ENCODE measurements around the gene DNAJC1. TPM values are rescaled to one million over a fixed set of nuclear protein-coding genes. Genes with fewer than 3 reads are reported as not detected.

Gene DNAJC1
- polyA plus RNA-seq, 1 donor (not counting 4 experiments of a cell fraction or from before 2014, with no cell fraction given) = 24.8 TPM

DNA sequence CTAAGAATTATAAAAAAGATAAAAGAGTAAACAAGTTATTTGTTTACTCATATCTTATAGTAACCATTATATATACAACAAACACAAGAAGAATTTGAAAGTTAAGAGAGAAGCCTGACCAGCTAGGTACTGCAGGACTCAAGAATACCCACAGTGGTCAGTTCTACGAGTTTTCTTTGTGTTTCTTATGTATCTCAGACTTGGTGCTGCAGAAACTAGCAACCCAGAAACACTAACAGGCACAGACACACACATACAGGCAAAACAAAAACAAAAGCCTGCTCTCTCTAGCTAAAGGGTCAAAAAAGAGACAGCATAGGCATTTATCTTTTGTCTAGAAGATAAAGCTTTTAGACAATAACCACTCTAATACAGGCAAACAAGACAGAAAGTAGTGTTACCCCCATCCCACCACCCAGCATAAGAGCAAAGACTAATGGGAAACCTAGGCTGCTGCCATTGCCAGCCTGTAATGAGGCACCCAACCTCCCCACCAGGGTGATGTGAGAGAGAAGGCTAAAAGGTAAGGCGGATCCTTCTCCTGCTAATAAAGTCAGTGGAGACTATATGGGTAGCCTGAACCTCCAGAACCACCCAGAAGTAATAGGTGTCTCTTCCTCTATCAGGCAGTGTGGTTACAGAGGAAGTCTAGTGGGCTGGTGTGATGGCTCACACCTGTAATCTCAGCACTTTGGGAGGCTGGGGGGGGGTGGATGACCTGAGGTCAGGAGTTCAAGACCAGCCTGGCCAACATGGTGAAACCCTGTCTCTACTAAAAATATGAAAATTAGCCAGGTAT is 113.9 kb downstream of the DNAJC1 start:
- H3K4me3 ChIP-seq (ENCODE audit: control insufficient read depth in 2 of 3, extremely low read depth in 1 of 3, insufficient read depth in 2 of 3, low read depth in 1 of 3, low read length in 3 of 3) = no peak overlapping the region
- DNase-seq (ENCODE audit: low read depth, low spot score) = no peak
- TF ChIP-seq EZH2 (IDR thresholded peaks at IDR 0.05; ENCODE audit: low read length) (no peak), CTCF (optimal IDR thresholded peaks at IDR 0.05 in 1 of 3, IDR thresholded peaks at IDR 0.05 in 1 of 3, conservative IDR thresholded peaks at IDR 0.05 in 1 of 3; ENCODE audit: extremely low read depth in 1 of 3, insufficient read depth in 2 of 3, low read length in 3 of 3) (no peak)
- dilution Hi-C loops (cut with MboI; ENCODE audit: extremely low pct_ligation_motif_present, low sequenced_read_pairs) = no loop called here
- H4K20me1 ChIP-seq (ENCODE audit: control insufficient read depth, extremely low read depth, insufficient read depth, low read length) = no peaks in the 10 kb centered on the region
- H3K27me3 ChIP-seq (ENCODE audit: control insufficient read depth, extremely low read depth, insufficient read depth, low read length) = no peaks in the 10 kb centered on the region
- no peaks in the 10 kb centered on the region for H3K9me1 ChIP-seq (ENCODE audit: control insufficient read depth, extremely low read depth, insufficient read depth, low read length)
- H3K79me2 ChIP-seq (ENCODE audit: control insufficient read depth, insufficient read depth, low read length) = no peaks in the 10 kb centered on the region
- no peaks in the 10 kb centered on the region for H3K9me3 ChIP-seq (ENCODE audit: control insufficient read depth, low read depth, low read length)
- no peak overlapping the region for H2AFZ ChIP-seq (ENCODE audit: control insufficient read depth, low read length)
- no peaks in the 10 kb centered on the region for H3K4me1 ChIP-seq (ENCODE audit: control insufficient read depth, extremely low read depth, insufficient read depth, low read length)
- H3K27ac ChIP-seq (ENCODE audit: control insufficient read depth, insufficient read depth, low read length) = no peak overlapping the region
- H3K4me2 ChIP-seq (ENCODE audit: control insufficient read depth, extremely low read depth, insufficient read depth, low read depth, low read length) = no peak overlapping the region
- peaks cover 0 to 2% of the 10 kb centered on the region in 2 experiments for H3K36me3 ChIP-seq (ENCODE audit: control insufficient read depth in 2 of 2, extremely low read depth in 1 of 2, insufficient read depth in 2 of 2, low read length in 2 of 2)
- H3K9ac ChIP-seq (ENCODE audit: control insufficient read depth, extremely low read depth, insufficient read depth, low read length) = no peak overlapping the region
- FAIRE-seq = no peak

DNA sequence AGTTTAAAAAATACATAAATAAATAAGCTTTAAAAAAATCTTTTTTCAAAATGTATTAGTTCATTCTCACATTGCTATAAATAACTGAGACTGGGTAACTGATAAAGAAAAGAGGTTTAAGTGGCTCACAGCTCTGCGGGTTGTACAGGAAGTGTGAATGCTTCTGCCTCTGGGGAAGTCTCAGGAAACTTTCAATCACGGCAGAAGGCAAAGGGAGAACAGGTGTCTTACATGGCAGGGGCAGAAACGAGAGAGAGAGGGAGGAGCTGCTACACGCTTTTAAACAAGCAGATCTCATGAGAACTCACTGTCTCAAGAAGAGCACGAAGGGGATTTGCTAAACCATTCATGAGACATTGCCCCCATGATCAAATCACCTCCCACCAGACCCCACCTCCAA is 114.6 kb downstream of the DNAJC1 start:
- Histone ChIP-seq H3K79me2 (ENCODE audit: control insufficient read depth, insufficient read depth, low read length) (no peaks in the 10 kb centered on the region), H3K4me3 (ENCODE audit: control insufficient read depth in 2 of 3, extremely low read depth in 1 of 3, insufficient read depth in 2 of 3, low read depth in 1 of 3, low read length in 3 of 3) (no peak overlapping the region), H3K27ac (ENCODE audit: control insufficient read depth, insufficient read depth, low read length) (no peak overlapping the region), H3K36me3 (ENCODE audit: control insufficient read depth in 2 of 2, extremely low read depth in 1 of 2, insufficient read depth in 2 of 2, low read length in 2 of 2) (peaks cover 0 to 2% of the 10 kb centered on the region in 2 experiments), H2AFZ (ENCODE audit: control insufficient read depth, low read length) (no peak overlapping the region), H3K9me1 (ENCODE audit: control insufficient read depth, extremely low read depth, insufficient read depth, low read length) (no peaks in the 10 kb centered on the region), H3K27me3 (ENCODE audit: control insufficient read depth, extremely low read depth, insufficient read depth, low read length) (no peaks in the 10 kb centered on the region), H3K4me1 (ENCODE audit: control insufficient read depth, extremely low read depth, insufficient read depth, low read length) (no peaks in the 10 kb centered on the region), H3K9ac (ENCODE audit: control insufficient read depth, extremely low read depth, insufficient read depth, low read length) (no peak overlapping the region), H3K4me2 (ENCODE audit: control insufficient read depth, extremely low read depth, insufficient read depth, low read depth, low read length) (no peak overlapping the region), H3K9me3 (ENCODE audit: control insufficient read depth, low read depth, low read length) (no peaks in the 10 kb centered on the region), H4K20me1 (ENCODE audit: control insufficient read depth, extremely low read depth, insufficient read depth, low read length) (no peaks in the 10 kb centered on the region)
- FAIRE-seq (no peak), DNase-seq (ENCODE audit: low read depth, low spot score) (no peak)
- no peak for TF ChIP-seq CTCF (optimal IDR thresholded peaks at IDR 0.05 in 1 of 3, IDR thresholded peaks at IDR 0.05 in 1 of 3, conservative IDR thresholded peaks at IDR 0.05 in 1 of 3; ENCODE audit: extremely low read depth in 1 of 3, insufficient read depth in 2 of 3, low read length in 3 of 3)
- no peak for TF ChIP-seq EZH2 (IDR thresholded peaks at IDR 0.05; ENCODE audit: low read length)
- dilution Hi-C loops (cut with MboI; ENCODE audit: extremely low pct_ligation_motif_present, low sequenced_read_pairs) = no loop called here
